NCI-H345 treated with DMSO at 0.1 percent for 48 hours (cell line): ENCODE data around the gene TMEM161B.
"Not testable (repeated sequence)": the region's sequence is repeated elsewhere in the genome, so short reads cannot be mapped to it uniquely, and the experiment has no call there.

Source experiments
- DNase-seq: peaks from one replicate; lab custom pipeline; 2025; ENCODE audit not compliant: unreplicated experiment; lab: John Stamatoyannopoulos, UW

TMEM161B gene

DNA sequence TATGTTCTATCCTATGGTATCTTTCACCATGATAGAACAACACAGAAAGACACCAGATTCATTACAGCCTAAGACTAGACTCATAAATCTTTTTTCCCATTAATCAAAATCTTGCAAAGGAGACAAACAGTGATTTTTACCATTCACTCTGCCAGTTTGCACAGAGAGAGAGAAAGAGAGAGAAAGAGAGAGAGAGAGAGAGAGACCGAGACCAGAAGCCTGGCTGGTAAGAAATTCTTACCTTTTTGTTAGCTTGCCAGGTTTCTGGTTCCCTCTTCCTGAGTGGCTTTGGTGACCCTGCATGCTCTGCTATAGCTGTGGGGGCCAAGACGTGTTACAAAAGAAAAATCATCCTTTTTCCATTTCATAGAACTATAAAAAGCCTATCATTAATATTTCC is 18.6 kb downstream of the TMEM161B start:
- DNase-seq: no peak

DNA sequence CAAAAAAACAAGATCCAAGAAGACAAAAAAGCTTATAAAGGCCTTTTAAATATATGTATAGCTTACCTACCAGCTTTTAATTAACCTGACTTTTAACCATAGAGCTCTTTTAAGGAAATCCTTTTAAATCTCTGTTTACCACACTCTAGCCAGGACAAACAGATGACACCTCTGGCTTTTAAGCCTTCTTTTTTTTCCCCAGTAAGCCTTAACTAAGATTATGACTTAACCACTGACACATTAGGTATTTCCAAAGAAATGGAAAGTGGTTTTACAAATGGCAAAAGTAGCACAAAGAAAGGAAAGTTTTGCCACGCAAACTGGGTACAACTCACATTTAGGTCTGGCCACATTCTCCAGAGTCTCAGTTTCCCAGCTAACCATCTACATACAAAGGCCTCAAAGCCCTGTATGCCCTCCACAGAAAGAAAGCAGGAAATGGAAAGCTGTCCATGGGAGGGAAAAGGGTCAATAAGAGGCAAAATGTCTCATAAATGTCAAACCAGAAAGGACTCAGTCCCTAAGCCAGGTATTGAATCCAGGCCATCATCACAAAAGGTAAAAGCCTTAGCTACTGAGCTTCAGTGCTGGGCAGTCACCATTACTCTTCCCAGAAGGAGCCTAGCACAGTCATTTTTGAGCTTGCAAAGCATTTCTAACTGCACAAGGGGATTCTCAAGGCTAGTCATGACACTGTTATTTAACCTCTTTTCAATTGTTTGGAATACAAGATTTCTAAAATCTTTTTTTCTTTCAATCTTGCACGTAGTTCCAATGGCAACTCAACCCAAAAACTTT is 19.7 kb downstream of the TMEM161B start:
- no peak for DNase-seq

DNA sequence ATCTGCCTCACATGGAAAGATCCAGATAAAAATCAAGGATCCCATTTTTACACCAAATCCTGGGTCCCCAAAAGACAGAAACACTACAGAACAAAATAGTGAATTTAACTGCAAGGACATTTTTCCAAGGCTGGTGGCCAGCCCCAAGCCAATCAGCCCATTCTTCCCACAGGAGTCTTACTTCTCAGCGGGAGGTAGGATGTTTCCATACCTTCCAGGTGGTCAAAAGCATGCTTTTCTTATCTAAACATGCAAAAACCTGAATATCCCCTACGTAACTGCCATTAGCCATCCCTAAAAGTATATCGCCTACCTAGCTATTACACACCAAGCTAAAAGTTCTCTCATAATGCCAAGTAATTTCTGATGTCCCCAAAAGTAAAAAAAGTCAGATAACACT is 20.6 kb downstream of the TMEM161B start:
- no peak for DNase-seq

DNA sequence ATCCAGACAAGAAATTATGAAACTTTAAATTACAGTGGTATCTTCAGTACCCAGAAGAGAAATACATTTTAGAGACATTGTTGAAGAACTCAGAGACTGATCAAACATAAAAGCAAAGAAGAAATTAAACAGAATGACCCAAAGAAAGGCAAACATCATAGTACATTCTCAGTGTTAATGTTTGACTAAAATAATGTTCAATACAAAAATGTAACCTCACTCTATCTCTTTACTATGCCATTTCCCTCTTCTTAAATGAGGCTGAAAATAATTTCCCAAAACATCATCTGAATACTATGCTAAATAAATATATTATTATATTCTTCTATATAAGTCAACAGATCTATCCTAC is 22.8 kb downstream of the TMEM161B start:
- DNase-seq: no peak

DNA sequence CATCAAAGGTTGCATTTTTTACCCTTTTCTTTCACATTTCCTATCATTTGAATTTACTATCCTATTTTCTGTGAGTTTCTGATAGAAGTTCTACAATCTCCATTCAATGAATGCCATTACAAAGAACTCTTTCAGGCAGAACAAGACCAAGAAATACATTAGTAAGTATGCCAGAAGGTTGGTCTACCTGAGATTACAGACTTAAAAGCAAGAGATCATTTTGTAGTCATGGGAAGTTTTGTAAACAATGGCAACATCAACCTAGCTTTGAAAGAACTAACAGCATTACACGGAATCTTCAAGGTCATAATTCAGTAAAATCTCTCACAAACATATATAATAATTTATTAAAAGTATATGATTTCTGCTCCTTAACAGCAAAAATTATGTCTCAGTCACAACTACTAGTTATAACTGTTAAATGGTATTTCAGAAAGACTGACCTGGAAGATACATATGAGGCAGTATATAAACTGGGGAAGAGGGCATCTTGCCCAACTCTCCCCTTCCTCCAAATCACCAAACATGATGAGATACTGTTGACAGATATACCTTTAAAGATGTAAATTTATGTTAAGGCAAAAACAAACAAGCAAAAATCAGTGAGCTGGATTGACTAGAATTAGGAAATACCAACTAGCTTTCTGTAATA is 23.3 kb downstream of the TMEM161B start:
- no peak for DNase-seq

DNA sequence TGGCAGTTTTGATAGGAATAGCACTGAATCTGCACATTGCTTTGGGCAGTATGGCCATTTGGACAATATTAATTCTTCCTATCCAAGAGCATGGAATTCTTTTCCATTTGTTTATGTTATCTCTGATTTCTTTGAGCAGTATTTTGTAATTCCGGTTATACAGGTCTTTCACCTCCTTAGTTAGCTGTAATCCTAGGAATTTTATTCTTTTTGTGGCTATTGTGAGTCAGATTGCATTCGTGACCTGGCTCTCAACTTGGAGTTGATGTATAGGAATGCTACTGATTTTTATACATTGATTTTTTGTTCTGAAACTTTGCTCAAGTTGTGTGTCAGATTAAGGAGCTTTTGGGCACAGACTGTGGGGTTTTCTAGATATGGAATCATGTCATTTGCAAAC is 24.0 kb downstream of the TMEM161B start:
- no peak for DNase-seq

DNA sequence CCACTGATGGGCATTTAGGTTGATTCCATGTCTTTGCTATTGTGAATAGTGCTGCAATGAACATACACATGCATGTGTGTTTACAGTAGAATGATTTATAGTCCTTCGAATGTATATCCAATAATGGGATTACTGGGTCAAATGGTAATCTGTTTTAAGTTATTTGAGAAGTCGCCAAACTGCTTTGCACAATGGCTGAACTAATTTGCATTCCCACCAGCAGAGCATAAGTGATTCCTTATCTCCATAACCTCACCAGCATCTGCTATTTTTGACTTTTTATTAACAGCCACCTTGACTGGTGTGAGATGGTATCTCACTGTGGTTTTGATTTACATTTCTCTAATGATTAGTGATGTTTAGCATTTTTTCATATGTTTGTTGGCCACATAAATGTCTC is 25.2 kb downstream of the TMEM161B start:
- not testable (repeated sequence) for DNase-seq

DNA sequence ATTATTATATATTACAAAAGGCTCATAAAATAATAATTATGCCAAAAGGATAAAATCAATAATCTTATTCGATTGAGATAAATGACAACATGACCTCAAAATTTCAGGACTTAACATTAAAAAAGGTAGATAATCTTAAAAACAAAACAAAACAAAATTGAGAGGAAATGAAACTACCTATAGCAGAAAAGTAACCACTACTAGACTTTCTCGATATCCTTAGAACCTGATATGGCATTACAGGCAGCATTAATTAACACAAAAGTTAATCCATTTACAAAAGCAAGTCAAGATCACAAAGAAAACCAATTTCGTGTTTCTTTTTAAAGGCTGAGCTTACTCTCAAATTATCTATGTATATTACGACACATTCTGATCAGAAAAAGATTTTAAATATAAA is 29.9 kb downstream of the TMEM161B start:
- no peak for DNase-seq

DNA sequence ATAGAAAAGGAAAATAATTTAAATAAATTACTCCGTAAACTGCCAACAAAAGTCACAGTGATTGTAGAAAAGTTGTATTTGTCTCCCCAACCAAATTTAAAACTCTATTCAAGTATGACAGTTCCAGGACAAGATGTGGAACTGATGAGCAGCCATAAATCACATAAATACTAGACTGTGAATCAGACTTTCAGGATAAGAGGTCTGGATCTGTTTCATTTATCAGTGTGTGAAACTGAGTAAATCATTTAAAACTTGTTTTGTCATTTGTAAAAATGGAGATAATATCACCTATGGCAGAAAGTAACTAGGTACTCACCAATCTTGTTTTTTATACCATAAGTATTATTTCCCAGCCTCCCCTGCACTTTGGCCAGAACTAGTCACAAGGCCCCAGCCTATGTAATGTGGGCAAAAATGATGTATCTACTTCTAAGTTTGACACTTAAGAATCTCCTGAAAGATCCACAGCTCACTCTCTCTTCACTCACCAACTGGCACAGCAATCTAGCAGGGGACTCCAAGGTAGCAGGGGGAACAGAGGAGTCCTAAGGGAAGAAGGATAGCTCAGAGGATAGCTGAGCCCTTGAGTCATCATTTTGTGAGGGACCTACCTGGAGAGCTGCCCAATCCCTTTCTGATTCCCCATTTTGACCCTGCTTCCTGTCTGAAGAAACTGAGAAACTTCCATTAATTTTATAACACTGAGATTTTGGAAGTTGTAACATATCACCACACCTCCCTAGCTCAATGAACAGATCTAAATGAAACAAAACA is 31.6 kb downstream of the TMEM161B start:
- no peak for DNase-seq

DNA sequence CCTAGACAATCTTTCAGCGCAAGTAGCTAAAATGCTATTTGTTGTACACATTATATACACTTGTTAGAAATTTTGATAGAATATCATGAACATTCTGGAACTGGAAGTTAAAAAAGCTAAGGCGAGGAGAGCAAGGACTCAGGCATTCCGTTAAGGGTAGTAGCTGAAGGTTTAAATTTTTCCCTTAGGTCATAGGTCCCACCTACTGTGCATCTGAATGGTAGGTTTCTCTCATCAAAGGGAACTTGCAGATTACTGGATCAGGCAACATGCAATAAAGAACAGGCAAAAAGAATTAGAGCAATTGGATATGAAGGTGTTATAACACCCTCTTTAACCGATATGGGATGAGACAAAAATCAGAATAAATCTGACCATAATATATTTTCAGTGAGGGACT is 32.8 kb downstream of the TMEM161B start:
- DNase-seq: no peak

DNA sequence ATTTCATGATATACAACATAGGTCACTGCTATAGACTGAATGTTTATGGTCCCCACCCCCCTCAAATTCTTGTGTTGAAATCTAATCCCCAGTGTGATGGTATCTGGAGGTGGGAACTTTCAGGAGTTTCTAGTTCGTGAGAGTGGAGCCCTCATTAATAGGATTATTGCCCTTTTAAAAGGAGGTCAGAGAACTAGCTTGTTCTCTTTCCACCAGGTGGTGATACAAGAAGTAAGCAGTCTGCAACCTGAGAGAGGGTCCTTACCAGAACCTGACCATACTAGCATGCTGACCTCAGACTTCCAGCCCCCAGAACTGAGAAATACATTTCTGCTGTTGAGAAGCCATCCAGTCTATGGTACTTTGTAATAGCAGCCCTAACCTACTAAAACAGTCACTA is 33.3 kb downstream of the TMEM161B start:
- no peak for DNase-seq

DNA sequence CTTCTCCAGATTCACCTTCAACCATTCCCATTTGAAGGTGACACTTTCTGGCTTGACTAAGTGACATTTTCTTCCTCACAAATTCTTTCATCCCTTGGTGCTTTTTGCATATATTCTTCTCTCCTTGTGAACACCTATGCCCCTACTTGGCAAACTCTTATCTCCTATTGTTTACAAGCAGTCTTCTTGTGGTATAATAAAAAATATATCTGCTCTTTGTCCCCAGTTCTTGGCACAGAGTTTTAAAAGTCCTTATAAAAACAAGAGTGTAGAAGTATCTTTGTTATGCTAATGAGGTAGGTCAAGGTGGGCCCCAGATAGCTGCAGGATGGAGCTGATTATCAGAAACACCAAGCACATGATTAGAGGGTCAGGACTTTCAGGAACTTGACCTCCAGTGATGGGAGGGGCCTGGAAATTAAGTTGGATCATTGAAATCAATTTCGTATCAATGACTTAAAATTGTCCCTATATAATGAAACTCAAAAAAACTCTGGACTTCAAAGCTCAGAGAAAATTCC is 38.0 kb downstream of the TMEM161B start:
- no peak for DNase-seq

DNA sequence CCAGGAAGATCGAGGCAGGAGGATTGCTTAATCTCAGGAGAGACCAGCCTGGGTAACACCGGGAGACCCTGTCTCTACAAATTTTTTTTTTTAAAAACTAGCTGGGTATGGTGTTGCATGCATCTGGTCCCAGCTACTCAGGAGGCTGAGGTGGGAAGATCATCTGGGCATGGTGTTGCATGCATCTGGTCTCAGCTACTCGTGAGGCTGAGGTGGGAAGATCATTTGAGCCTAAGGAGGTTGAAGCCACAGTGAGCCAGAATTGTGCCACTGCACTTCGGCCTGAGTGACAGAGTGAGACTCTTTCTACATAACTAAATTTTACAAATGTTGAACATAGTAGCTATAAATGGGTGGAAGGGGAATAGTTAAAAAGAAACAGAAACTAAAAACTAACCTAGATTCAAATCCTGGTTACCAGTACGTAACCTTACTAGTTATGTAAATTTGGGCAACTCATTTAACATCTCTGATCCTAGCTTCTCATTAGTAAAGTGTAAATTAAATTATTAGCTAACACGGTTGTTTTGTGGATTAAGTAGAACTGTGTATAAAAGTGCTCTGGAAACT is 41.7 kb downstream of the TMEM161B start:
- no peak for DNase-seq

DNA sequence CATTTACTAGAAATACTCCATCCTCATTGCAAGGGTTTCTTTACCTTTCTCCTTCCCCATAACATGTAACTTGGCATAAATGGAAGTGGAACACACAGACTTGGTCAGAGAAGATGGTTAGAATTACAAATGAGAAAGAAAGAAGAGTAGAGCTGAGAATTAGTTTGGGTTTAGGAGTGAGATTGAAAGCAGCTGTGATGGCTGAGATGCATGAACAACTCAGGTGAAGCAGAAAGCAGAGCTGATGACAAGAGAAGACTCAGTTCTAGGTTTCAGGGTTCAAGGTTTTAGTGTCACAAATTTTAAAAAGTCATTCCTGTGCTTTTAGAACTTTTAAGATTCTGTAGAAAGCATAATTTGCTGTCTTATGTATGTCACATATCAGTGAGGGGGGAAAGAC is 54.0 kb downstream of the TMEM161B start:
- DNase-seq: no peak

DNA sequence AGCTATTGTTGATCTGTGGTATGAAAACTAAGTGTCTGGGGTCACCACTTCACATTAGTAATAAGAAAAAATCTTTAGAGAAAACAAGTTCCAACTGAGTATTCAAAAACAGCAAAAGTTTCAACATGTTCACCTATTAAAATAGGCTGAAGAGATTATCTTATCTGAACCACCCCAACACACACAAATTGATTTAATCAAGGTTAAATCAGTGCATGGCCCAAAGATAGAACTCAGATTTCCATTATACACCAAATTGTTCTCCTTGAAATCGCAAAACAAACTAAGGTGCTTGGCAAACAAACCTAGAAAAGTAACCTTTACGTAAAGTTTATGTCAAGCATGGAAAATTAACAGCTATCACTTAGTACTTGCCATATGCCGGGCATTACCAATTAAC is 61.1 kb downstream of the TMEM161B start:
- DNase-seq: no peak

DNA sequence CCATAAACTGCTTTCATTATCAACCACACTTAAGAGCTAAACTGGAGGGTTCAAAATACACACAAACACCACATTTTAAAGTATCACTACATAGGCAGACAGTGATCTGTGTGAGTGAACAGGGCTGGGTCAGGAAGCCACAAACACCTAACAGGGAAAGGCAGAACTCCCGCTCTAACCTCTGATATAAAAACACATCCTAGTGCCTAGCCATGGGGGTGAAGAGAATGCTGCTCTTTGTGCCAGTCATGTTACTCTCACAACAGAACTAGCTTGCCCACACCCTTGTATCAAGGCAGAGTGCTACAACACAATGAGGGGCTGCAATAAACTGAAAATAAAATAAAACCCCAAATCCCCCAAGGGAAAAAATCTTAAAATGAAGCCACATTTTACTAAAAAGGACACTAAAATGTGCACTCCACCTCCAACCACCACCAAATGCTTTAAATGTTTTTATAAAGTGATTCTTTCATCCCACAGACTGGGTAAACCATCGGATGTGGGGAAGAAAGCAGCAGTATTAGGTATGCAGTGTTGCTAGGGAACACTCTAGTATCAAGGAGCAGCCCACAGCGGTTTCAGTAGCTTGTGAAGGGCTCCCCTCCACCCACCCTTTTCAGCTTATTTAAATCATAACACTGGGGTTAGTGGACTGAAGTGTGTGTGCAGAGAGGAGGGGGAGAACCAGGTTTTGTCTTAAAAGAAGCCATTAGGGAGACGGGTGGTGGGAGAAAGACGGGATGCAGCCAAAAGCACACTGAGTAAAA is 64.5 kb downstream of the TMEM161B start:
- DNase-seq: no peak

DNA sequence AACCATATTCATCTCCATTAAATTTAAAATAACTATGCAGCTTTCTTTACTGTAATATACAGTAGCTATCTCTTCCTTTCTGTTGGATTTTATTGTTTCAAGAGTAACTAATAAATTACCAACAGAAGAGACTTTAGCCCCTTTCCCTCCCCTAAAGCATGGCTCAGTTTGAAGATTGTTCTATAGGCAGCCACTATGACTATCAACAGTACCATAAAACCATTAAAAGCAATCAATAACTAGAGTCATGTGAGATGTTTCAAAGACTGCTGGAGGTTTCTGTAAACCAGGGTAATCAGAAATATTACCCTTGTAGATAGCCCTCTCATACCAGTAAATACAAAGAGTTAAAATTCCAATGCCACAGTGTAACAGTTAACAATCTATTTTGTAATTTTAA is 73.0 kb downstream of the TMEM161B start:
- no peak for DNase-seq

DNA sequence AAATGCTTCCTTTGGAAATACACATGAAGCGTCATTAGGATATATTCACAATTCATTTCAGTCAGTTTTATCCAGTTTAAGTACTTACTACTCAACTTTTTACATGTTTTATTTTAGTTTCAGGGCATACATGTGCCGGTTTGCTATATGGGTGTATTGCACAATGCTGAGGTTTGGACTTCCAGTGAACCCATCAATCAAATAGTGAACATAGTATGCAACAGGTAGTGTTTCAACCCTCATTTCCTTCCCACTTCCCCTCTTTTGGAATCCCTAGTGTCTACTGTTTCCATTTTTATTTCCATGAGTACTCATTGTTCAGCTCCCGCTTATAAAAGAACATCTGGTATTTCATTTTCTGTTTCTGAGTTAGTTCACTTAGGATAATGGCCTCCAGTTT is 74.7 kb downstream of the TMEM161B start:
- DNase-seq: no peak

DNA sequence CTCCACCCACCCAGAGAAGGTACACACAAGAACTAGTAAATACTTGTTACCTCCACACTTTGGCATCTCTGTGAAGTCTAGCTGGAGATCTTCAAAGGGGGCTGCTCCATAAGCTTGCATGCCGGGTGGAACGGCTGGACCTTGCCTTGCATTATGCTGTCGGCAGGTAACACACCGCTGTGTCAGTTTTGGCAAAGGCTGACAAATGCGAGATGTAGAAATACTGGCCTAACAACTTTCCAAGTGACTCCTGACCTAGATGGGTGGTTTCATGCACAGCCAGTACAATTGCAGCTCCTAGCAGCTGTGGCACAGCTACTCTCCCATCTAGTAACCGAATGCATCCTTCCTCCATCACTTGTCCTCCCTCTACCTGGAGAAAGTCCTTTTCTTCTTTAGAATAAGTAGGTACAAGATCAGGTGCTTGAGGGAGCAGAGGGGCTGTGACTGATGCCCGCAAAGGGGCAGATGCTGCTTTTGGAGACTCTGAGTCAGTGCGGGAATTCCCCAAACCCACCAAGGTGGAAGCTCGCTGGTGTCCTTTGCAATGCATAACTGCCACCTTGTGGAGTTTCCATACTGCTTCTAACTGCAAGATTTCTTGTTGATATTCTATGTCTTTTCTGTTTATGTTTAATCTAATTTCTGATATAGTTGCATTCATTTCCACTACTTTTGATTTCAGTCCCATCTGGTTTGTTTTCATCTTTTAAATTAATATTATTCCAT is 78.4 kb downstream of the TMEM161B start:
- DNase-seq: no peak

DNA sequence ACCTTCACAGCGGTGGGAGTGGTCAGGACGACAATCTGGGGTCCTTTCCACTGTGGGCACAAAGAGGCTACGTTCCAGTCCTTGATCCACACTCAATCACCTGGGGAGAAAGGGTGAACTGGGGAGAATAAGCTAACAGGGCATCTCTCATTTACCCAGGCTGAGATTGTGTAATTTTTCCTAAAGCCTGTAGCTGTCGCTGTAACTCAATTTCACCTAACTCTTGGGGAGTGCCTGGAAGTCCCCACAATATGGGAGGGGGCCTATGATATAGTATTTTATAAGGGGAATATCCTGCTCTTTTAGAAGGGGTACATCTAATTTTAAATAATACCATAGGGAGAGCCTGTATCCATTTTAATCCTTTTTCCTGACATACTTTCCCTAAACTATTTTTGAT is 79.2 kb downstream of the TMEM161B start:
- not testable (repeated sequence) for DNase-seq
